Natural killer cell (primary cell): Measurements from ENCODE around the gene INPP5A. TPM values are rescaled to one million over a fixed set of nuclear protein-coding genes. Genes with fewer than 3 reads are reported as not detected.

ENCODE experiments used
- ATAC-seq, 3 donors: fragments of 150-1000 bp in 2 of 3; fragments of 200-7000 bp in 1 of 3; cut with Tn5 transposase; 1 replicate in 1 of 3; 2 replicates in 2 of 3; pipeline ENCODE4 v1.10.0; 2021; ENCODE audit warnings: mild to moderate bottlenecking in 2 of 3, moderate library complexity in 2 of 3
- DNase-seq, 2 donors: peaks; one replicate each; pipeline versions ENCODE4 v3.0.0 to v3.0.0-alpha.2; 2013 to 2021; ENCODE audit warnings: mixed read lengths in 1 of 2
- H3K27ac ChIP-seq: one replicate; pipeline ENCODE4 v1.5.1; 2013; ENCODE audit warnings: mild to moderate bottlenecking, low read length
- H3K27me3 ChIP-seq: one replicate; pipeline ENCODE4 v1.6.1; 2013; ENCODE audit warnings: low read length; ENCODE audit not compliant: control insufficient read depth, insufficient read depth
- H3K36me3 ChIP-seq: one replicate; pipeline ENCODE4 v1.6.1; 2013; ENCODE audit warnings: low read length; ENCODE audit not compliant: control insufficient read depth, insufficient read depth
- H3K4me1 ChIP-seq: one replicate; pipeline ENCODE4 v1.6.1; 2013; ENCODE audit warnings: low read length; ENCODE audit not compliant: control insufficient read depth, insufficient read depth
- H3K4me3 ChIP-seq: one replicate; pipeline ENCODE4 v1.5.1; 2013; ENCODE audit warnings: low read length
- H3K9me3 ChIP-seq: one replicate; pipeline ENCODE4 v1.6.1; 2013; ENCODE audit warnings: low read length; ENCODE audit not compliant: control insufficient read depth, insufficient read depth
- H3K27ac Mint-ChIP-seq, 2 donors: one replicate each; pipeline ENCODE4 v1.8.0; 2022; ENCODE audit warnings: mild to moderate bottlenecking in 2 of 2, mixed read lengths in 2 of 2, moderate library complexity in 1 of 2
- H3K27me3 Mint-ChIP-seq, 2 donors: one replicate each; pipeline ENCODE4 v1.8.0; 2022; ENCODE audit warnings: low read depth in 2 of 2, mixed read lengths in 2 of 2
- H3K36me3 Mint-ChIP-seq: one replicate; pipeline ENCODE4 v1.8.0; 2022; ENCODE audit warnings: mixed read lengths
- H3K4me1 Mint-ChIP-seq, 2 donors: one replicate each; pipeline ENCODE4 v1.8.0; 2022; ENCODE audit warnings: mixed read lengths in 2 of 2
- H3K4me3 Mint-ChIP-seq: one replicate; pipeline ENCODE4 v1.8.0; 2022; ENCODE audit warnings: mild to moderate bottlenecking, moderate library complexity, mixed read lengths
- H3K9me3 Mint-ChIP-seq, 2 donors: one replicate each; pipeline ENCODE4 v1.8.0; 2022; ENCODE audit warnings: mixed read lengths in 2 of 2
- WGBS: methylation state at CpG from one replicate; pipeline ENCODE4 v1.1.7; 2013; ENCODE audit warnings: missing lambda C conversion rate; ENCODE audit not compliant: insufficient coverage; 5-methylcytosine and 5-hydroxymethylcytosine counted together
- intact Hi-C: fragments of 100-400 bp; cut with micrococcal nuclease; formaldehyde crosslinking; loops from one replicate; pipeline ENCODE4 v1.14.2; 2022
- total RNA-seq, 4 donors: library from RNA; stranded (reverse); fragments of 120-200 nt in 1 of 4; gene quantifications; one replicate each; pipeline versions ENCODE4 v1.2.3 to v1.2.4, GENCODE V29; 2013 to 2022
- TF ChIP-seq, protein P1 (sequence below): fragments of 200-600 bp; IDR thresholded peaks from one replicate; pipeline ENCODE4 v1.8.0; 2022; ENCODE audit warnings: antibody characterized with exemption

The INPP5A gene
- total RNA-seq, 3 donors from 2014 or later (not counting 1 experiment from before 2014, with no cell fraction given): 12.6 to 38.6 (median 18.6) TPM

DNA sequence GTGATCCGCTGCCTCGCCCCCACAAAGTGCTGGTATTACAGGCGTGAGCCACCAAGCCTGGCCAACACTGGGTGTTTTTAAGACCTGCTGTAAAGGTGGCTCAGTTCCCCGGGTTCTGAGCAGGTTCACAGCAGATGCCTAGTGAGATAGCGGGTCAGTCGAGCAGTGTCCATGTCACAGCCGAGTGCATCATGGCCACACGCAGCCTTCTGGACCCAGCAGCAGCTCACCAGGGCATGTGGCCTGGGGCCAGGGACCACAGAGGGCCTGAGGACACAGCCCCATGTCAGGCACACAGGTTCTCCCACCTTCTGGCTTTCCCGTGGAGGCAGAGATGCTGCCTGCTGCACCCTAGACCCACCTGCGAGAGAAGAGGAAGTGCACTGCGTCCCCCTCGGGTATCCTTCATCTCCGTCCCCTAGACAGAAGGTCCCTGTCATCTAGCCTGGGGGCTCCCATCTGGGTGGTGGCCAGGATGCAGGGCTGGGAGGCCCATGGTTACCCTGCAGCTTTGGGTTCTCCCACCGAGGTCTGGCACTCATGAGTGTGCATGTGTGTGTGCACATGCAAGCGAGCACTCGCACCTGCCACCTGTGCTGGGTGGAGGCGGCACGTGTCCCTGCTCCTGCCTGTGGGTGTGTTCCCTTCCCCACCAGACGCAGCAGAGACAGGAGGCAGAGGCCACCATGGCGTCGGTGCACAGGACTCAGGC is 149.8 kb downstream of the INPP5A start:
- Mint-ChIP-seq H3K27me3 (no peaks in the 10 kb centered on the region), H3K9me3 (no peaks in the 10 kb centered on the region), H3K36me3 (peaks cover 7% of the 10 kb centered on the region), H3K4me3 (no peak overlapping the region), H3K4me1 (peaks cover 33 to 42% of the 10 kb centered on the region in 2 donors), H3K27ac (no peak overlapping the region)
- intact Hi-C loops: loop anchor here (10.0 kb wide), 1 partner anchor 73 kb away; no protein-coding TSS in a partner anchor
- no peaks in the 10 kb centered on the region for H3K36me3 ChIP-seq
- H3K9me3 ChIP-seq: no peaks in the 10 kb centered on the region
- H3K27ac ChIP-seq: no peak overlapping the region
- no peak overlapping the region for H3K4me3 ChIP-seq
- WGBS: 92% methylated on average over 21 of the region's 21 CpGs
- DNase-seq: no peak
- peaks cover 29% of the 10 kb centered on the region for H3K4me1 ChIP-seq
- ATAC-seq: no peak
- TF ChIP-seq, protein P1, sequence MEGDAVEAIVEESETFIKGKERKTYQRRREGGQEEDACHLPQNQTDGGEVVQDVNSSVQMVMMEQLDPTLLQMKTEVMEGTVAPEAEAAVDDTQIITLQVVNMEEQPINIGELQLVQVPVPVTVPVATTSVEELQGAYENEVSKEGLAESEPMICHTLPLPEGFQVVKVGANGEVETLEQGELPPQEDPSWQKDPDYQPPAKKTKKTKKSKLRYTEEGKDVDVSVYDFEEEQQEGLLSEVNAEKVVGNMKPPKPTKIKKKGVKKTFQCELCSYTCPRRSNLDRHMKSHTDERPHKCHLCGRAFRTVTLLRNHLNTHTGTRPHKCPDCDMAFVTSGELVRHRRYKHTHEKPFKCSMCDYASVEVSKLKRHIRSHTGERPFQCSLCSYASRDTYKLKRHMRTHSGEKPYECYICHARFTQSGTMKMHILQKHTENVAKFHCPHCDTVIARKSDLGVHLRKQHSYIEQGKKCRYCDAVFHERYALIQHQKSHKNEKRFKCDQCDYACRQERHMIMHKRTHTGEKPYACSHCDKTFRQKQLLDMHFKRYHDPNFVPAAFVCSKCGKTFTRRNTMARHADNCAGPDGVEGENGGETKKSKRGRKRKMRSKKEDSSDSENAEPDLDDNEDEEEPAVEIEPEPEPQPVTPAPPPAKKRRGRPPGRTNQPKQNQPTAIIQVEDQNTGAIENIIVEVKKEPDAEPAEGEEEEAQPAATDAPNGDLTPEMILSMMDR: no peak
- H3K27me3 ChIP-seq: no peaks in the 10 kb centered on the region

DNA sequence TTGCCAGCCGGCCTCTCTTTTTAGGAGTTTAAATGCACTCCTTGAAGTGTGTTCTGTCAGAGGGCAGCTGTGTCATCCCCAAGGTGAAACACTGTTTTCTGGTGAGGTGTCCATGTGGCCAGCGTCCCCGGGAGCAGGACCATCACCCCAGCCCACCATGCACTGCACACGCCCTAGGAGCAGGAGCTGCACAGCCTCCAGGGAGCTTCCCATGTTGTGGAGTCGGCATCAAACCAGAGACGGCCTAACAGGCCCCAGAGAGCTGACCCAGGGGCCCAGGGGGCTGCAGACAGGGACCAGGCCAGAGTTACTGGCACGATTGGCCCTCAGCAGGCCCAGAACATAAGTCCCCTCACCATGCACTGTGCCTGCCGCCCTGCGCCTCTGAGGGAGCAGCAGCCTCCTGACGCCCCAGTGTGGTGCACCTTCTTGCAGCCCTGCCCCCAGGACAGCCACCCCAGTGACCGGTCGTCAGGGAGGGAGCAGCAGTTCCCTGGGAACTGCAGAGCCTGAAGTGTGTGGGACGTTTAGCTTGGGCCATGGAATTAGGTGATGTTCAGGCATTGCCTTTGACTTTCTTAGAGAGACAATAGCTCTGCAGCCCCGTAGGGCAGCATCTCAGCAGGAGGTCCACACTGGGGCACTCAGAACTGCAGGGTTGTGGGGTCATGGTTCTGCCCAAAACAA is 150.4 kb downstream of the INPP5A start:
- ATAC-seq: no peak
- Mint-ChIP-seq H3K9me3 (no peaks in the 10 kb centered on the region), H3K4me1 (peaks cover 33 to 39% of the 10 kb centered on the region in 2 donors), H3K27ac (no peak overlapping the region), H3K27me3 (no peaks in the 10 kb centered on the region), H3K36me3 (peaks cover 7% of the 10 kb centered on the region), H3K4me3 (no peak overlapping the region)
- no peaks in the 10 kb centered on the region for H3K9me3 ChIP-seq
- TF ChIP-seq, protein P1: no peak
- WGBS: 87% methylated on average over 14 of the region's 14 CpGs
- DNase-seq: no peak
- H3K27me3 ChIP-seq: no peaks in the 10 kb centered on the region
- intact Hi-C loops: loop anchor here (10.0 kb wide), 1 partner anchor 73 kb away; no protein-coding TSS in a partner anchor
- peaks cover 29% of the 10 kb centered on the region for H3K4me1 ChIP-seq
- no peaks in the 10 kb centered on the region for H3K36me3 ChIP-seq
- H3K27ac ChIP-seq: no peak overlapping the region
- H3K4me3 ChIP-seq: no peak overlapping the region

DNA sequence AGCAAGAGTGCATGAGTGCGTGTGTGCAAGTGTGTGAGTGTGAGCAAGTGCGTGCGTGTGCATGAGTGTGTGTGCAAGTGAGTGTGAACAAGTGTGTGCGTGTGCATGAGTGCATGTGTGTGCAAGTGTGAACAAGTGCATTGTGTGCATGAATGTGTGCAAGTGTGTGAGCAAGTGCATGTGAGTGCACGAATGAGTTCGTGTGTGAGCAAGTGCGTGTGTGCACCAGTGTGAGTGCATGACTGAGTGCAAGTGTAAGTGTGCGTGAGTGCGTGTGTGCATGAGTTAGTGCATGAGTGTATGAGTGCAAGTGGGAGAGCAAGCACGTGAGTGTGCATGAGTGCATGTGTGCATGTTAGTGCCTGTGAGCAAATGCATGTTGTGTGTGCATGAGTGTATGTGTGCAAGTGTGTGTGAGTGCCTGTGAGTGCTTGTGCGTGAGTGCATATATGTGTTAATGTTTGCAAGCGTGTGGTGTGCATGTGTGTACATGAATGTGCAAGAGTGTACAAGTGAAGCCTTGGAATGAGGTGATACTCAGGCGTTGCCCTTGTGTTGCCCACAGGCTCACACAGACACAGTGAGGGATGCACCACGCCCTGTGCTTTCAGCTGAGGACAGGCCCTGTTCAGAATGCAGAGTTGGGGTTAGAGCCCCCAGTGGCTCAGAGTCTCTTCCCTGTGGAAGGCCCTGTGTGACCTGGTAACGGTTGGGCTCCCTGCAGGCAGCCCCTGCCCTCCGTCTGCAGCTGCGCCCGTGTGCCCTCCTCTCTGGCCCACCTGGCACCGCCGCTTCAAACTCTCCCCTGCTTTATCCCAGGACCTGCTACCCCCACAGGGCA is 151.2 kb downstream of the INPP5A start:
- WGBS: 93% methylated on average over 20 of the region's 20 CpGs
- Histone ChIP-seq H3K4me1 (peaks cover 25% of the 10 kb centered on the region), H3K36me3 (no peaks in the 10 kb centered on the region), H3K9me3 (no peaks in the 10 kb centered on the region), H3K27me3 (no peaks in the 10 kb centered on the region), H3K4me3 (no peak overlapping the region), H3K27ac (no peak overlapping the region)
- DNase-seq (no peak), ATAC-seq (no peak)
- Mint-ChIP-seq H3K27ac (no peak overlapping the region), H3K27me3 (no peaks in the 10 kb centered on the region), H3K9me3 (no peaks in the 10 kb centered on the region), H3K4me3 (no peak overlapping the region), H3K4me1 (peaks cover 26 to 33% of the 10 kb centered on the region in 2 donors), H3K36me3 (peaks cover 7% of the 10 kb centered on the region)
- TF ChIP-seq, protein P1: no peak
- intact Hi-C loops: loop anchor here (10.0 kb wide), 1 partner anchor 74 kb away; no protein-coding TSS in a partner anchor
